HG03571 (cell line): ENCODE data around the gene PIM2.

Source experiments
- ATAC-seq: cut with Tn5 transposase; IDR thresholded peaks from one replicate; pipeline ENCODE4 v1.9.1; 2021; ENCODE audit not compliant: unreplicated experiment

PIM2 gene

GRCh38 chrX:48918643-48919340 is at the start of gene PIM2:
TSS of gene PIM2 (minus strand) at chrX:48919024. CDS start at chrX:48918834, 190 bp downstream.
- ATAC-seq = peak; percentile 73

- no peak for ATAC-seq
Observed at GRCh38 chrX:48968377-48968776, 49.6 kb upstream of the PIM2 start.

GRCh38 chrX:48966796-48967579 is 48.2 kb upstream of the PIM2 start:
- no peak for ATAC-seq

GRCh38 chrX:48965959-48966358 is 47.1 kb upstream of the PIM2 start:
- no peak for ATAC-seq

- no peak for ATAC-seq
Observed at GRCh38 chrX:48961585-48962091, 42.8 kb upstream of the PIM2 start.

GRCh38 chrX:48960291-48960690 is 41.5 kb upstream of the PIM2 start:
- ATAC-seq = no peak

- ATAC-seq = no peak
Observed at GRCh38 chrX:48958635-48959094, 39.8 kb upstream of the PIM2 start.

GRCh38 chrX:48957827-48958634 is 39.2 kb upstream of the PIM2 start:
- peak; percentile 80 for ATAC-seq

GRCh38 chrX:48957477-48957826 is 38.6 kb upstream of the PIM2 start, which contains the start of gene OTUD5:
TSS of gene OTUD5 (minus strand) at chrX:48957607. CDS start at chrX:48957570, 37 bp downstream.
- peak; percentile 29 for ATAC-seq

- no peak for ATAC-seq
Observed at GRCh38 chrX:48956728-48957414, 38.0 kb upstream of the PIM2 start.

GRCh38 chrX:48948589-48948988 is 29.8 kb upstream of the PIM2 start:
- no peak for ATAC-seq

GRCh38 chrX:48945517-48946348 is 26.9 kb upstream of the PIM2 start:
- no peak for ATAC-seq

- ATAC-seq = no peak
Observed at GRCh38 chrX:48942895-48943294, 24.1 kb upstream of the PIM2 start.

GRCh38 chrX:48940404-48940955 is 21.7 kb upstream of the PIM2 start:
- no peak for ATAC-seq

- ATAC-seq = no peak
Observed at GRCh38 chrX:48939524-48940228, 20.9 kb upstream of the PIM2 start.

GRCh38 chrX:48938721-48939425 is 20.0 kb upstream of the PIM2 start:
- no peak for ATAC-seq

GRCh38 chrX:48937054-48937907 is 18.5 kb upstream of the PIM2 start:
- peak; percentile 69 for ATAC-seq
